ENCODE results near the gene CORO1C. TPM values are rescaled to one million over a fixed set of nuclear protein-coding genes. Genes with fewer than 3 reads are reported as not detected.

The CORO1C gene
- total and polyA plus RNA-seq, 9 of the 15 experiments (the other 6 are each of a cell fraction or from before 2014, with no cell fraction given): 55.2 to 280 (median 150) TPM

GRCh38 chr12:108629824-108630476 is 101.4 kb downstream of the CORO1C start (continued):
- TF ChIP-seq DDX20 (tag; IDR thresholded peaks at IDR 0.05; ENCODE audit: low read depth) (no peak), E2F5 (CRISPR knock-in tag; IDR thresholded peaks at IDR 0.05) (no peak), MLX (CRISPR knock-in tag; conservative IDR thresholded peaks at IDR 0.05) (no peak; a peak in 1 of 4 replicates), TCF3 (CRISPR knock-in tag; IDR thresholded peaks at IDR 0.05) (0 out of 2 replicates have a peak, but pooled peaks have one; percentile 16), TCFL5 (CRISPR knock-in tag; conservative IDR thresholded peaks at IDR 0.05) (no peak), MBD1 (CRISPR knock-in tag; IDR thresholded peaks at IDR 0.05) (no peak), FOXK1 (CRISPR knock-in tag; IDR thresholded peaks at IDR 0.05; ENCODE audit: borderline replicate concordance) (peak; percentile 79; the same call in 1 of the 2 replicates), CREB3 (tag; conservative IDR thresholded peaks at IDR 0.05; ENCODE audit: low read depth) (peak; percentile 87), ZNF77 (CRISPR knock-in tag; IDR thresholded peaks at IDR 0.05) (no peak), KLF1 (tag; IDR thresholded peaks at IDR 0.05) (no peak), NFIC (IDR thresholded peaks at IDR 0.05) (peak; percentile 59; the same call in 1 of the 2 replicates), NR4A1 (CRISPR knock-in tag; IDR thresholded peaks at IDR 0.05) (0 out of 2 replicates have a peak, but pooled peaks have one; percentile 55), NR4A1 (tag; IDR thresholded peaks at IDR 0.05) (no peak), E4F1 (CRISPR knock-in tag; IDR thresholded peaks at IDR 0.05; ENCODE audit: borderline replicate concordance) (no peak), SRF (CRISPR knock-in tag; IDR thresholded peaks at IDR 0.05) (peak in 1 of 2 experiments; percentile 69; a peak in 1 of 4 replicates), ATF6 (CRISPR knock-in tag; IDR thresholded peaks at IDR 0.05) (no peak), KDM1A (IDR thresholded peaks at IDR 0.05) (no peak), ZNF133 (CRISPR knock-in tag; IDR thresholded peaks at IDR 0.05) (0 out of 2 replicates have a peak, but pooled peaks have one; percentile 20), THRAP3 (IDR thresholded peaks at IDR 0.05; ENCODE audit: borderline replicate concordance) (no peak)
